HepG2 (cell line): ENCODE data around the gene SGF29. TPM values are rescaled to one million over a fixed set of nuclear protein-coding genes. Genes with fewer than 3 reads are reported as not detected.

Experiments used
- ARID2 ChIP-seq: sonication (generic); formaldehyde crosslinking; IDR thresholded peaks from 2 replicates; pipeline ENCODE4 v1.8.1; 2022; ENCODE audit warnings: mild to moderate bottlenecking, missing genetic modification reagents, borderline replicate concordance
- ATM ChIP-seq: fragments of 450-650 bp; IDR thresholded peaks from 2 replicates; pipeline ENCODE4 v1.7.1; 2017; ENCODE audit warnings: mild to moderate bottlenecking, borderline replicate concordance
- CBX5 ChIP-seq: sonication (generic); formaldehyde crosslinking; IDR thresholded peaks from 2 replicates; pipeline ENCODE4 v1.4.0; 2020; ENCODE audit warnings: missing genetic modification reagents, borderline replicate concordance
- ERF ChIP-seq: IDR thresholded peaks from 2 replicates; pipeline ENCODE4 v1.6.1; 2018; ENCODE audit warnings: missing biosample characterization, missing genetic modification reagents
- HES4 ChIP-seq: sonication (generic); formaldehyde crosslinking; IDR thresholded peaks from 2 replicates; pipeline ENCODE4 v1.9.0; 2021; ENCODE audit warnings: mild to moderate bottlenecking, missing genetic modification reagents, borderline replicate concordance
- IKZF5 ChIP-seq: IDR thresholded peaks from 2 replicates; pipeline ENCODE4 v1.6.1; 2018; ENCODE audit warnings: missing genetic modification reagents, mild to moderate bottlenecking, missing compliant biosample characterization
- IRX3 ChIP-seq: sonication (generic); formaldehyde crosslinking; IDR thresholded peaks from 2 replicates; pipeline ENCODE4 v1.8.1; 2023; ENCODE audit warnings: mild to moderate bottlenecking, low read depth, missing genetic modification reagents, borderline replicate concordance
- KDM2A ChIP-seq: sonication (generic); formaldehyde crosslinking; IDR thresholded peaks from 2 replicates; pipeline ENCODE4 v1.4.0; 2020; ENCODE audit warnings: low read depth, missing genetic modification reagents, borderline replicate concordance
- NFRKB ChIP-seq: fragments of 450-650 bp; IDR thresholded peaks from 2 replicates; pipeline ENCODE4 v1.6.1; 2017
- PATZ1 ChIP-seq: sonication (generic); formaldehyde crosslinking; IDR thresholded peaks from 2 replicates; pipeline ENCODE4 v1.4.0; 2020; ENCODE audit warnings: missing genetic modification reagents
- PAWR ChIP-seq: sonication (generic); formaldehyde crosslinking; IDR thresholded peaks from 2 replicates; pipeline ENCODE4 v1.4.0; 2020; ENCODE audit warnings: missing genetic modification reagents, mild to moderate bottlenecking, borderline replicate concordance
- PLRG1 ChIP-seq: fragments of 450-650 bp; conservative IDR thresholded peaks from 2 replicates; pipeline ENCODE4 v1.6.1; 2016
- REXO4 ChIP-seq: sonication (generic); formaldehyde crosslinking; IDR thresholded peaks from 2 replicates; pipeline ENCODE4 v1.8.0; 2022; ENCODE audit warnings: missing genetic modification reagents, mild to moderate bottlenecking, borderline replicate concordance
- TCF7L2 ChIP-seq: IDR thresholded peaks from 2 replicates; pipeline ENCODE4 v1.6.1; 2011; ENCODE audit warnings: mild to moderate bottlenecking, low read depth, low read length, moderate library complexity
- ZNF235 ChIP-seq: sonication (generic); formaldehyde crosslinking; IDR thresholded peaks from 2 replicates; pipeline ENCODE4 v1.8.1; 2023; ENCODE audit warnings: mild to moderate bottlenecking, missing genetic modification reagents, borderline replicate concordance
- ZNF251 ChIP-seq: sonication (generic); formaldehyde crosslinking; IDR thresholded peaks from 2 replicates; pipeline ENCODE4 v1.9.0; 2021; ENCODE audit warnings: mild to moderate bottlenecking, missing genetic modification reagents
- ZNF317 ChIP-seq: sonication (generic); formaldehyde crosslinking; IDR thresholded peaks from 2 replicates; pipeline ENCODE4 v1.5.0; 2020; ENCODE audit warnings: mild to moderate bottlenecking, missing genetic modification reagents
- polyA plus RNA-seq, 8 experiments: library from polyadenylated mRNA; depleted of rRNA in 3 of 8; stranded (reverse) in 7 of 8; unstranded in 1 of 8; fragments of >200 nt; fragmentation: Illumina TruSeq in 4 of 8; extraction: Trizol in 4 of 8; gene quantifications; 2 replicates each; pipeline versions ENCODE4 v1.2.1 to v1.2.3, GENCODE V29; 2011 to 2016; ENCODE audit warnings: low read depth in 4 of 8, missing spikeins in 1 of 8, mixed read lengths in 1 of 8; ENCODE audit not compliant: insufficient read depth in 1 of 8
- total RNA-seq, 5 experiments: library from RNA; depleted of rRNA; stranded (reverse); fragments of >200 nt; fragmentation: Illumina TruSeq; extraction: Trizol; gene quantifications; 2 replicates each; pipeline ENCODE4 v1.2.3, GENCODE V29; 2016; ENCODE audit warnings: low read depth in 1 of 5
- TF ChIP-seq, protein P1 (sequence below): sonication (generic); formaldehyde crosslinking; IDR thresholded peaks from 2 replicates; pipeline ENCODE4 v1.4.0; 2020; ENCODE audit warnings: missing genetic modification reagents, borderline replicate concordance
- TF ChIP-seq, protein P2 (sequence below): sonication (generic); formaldehyde crosslinking; IDR thresholded peaks from 2 replicates; pipeline ENCODE4 v1.5.1; 2020; ENCODE audit warnings: mild to moderate bottlenecking, missing genetic modification reagents, moderate library complexity

The SGF29 gene
- total and polyA plus RNA-seq, 2 of the 13 experiments (the other 11 are each of a cell fraction or from before 2014, with no cell fraction given), result 5.0 to 29.4 TPM

DNA sequence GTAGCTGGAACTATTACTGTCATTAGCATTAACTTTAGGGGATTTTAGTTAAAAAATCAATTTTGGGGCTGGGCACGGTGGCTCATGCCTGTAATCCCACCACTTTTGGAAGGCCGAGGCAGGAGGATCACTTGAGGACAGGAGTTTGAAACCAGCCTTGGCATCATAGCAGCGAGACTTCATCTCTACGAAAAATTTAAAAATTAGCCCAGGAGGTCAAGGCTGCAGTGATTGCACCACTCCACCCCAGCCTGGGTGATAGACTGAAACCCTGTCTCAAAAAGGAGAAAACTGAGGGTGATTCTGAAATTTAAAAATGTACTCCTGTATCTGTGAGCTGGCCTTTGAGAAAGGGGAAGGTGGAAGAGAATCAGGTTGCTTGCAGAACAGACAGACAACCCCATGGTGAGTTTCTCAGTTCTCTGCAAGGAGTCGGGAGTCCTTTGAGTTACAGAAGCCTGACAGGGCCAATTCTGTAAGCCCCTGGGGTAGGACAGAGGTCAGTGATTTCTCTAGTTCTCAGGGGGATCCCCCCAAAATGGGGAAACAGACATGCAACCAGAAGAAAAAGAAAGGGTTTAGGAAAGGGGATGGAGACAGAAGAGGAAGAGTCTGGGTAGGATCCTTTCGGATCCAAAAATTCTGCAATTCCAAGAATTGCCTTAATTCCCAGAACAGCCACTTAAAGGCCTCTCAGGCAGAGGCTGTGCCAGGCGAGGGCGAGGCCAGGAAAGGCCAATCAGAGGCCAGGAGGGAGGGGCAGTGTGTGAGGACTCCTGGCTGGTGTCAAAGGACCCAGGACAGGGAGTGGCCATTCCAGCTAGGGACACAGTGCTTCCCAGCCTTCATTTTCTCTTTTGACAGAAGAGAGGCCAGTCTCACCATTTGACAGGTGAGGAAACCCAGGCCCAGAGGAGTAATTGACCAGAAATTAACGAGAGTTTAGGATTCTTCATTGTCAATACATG, 21.7 kb upstream of the SGF29 start (continued):
- TF ChIP-seq, protein P1, sequence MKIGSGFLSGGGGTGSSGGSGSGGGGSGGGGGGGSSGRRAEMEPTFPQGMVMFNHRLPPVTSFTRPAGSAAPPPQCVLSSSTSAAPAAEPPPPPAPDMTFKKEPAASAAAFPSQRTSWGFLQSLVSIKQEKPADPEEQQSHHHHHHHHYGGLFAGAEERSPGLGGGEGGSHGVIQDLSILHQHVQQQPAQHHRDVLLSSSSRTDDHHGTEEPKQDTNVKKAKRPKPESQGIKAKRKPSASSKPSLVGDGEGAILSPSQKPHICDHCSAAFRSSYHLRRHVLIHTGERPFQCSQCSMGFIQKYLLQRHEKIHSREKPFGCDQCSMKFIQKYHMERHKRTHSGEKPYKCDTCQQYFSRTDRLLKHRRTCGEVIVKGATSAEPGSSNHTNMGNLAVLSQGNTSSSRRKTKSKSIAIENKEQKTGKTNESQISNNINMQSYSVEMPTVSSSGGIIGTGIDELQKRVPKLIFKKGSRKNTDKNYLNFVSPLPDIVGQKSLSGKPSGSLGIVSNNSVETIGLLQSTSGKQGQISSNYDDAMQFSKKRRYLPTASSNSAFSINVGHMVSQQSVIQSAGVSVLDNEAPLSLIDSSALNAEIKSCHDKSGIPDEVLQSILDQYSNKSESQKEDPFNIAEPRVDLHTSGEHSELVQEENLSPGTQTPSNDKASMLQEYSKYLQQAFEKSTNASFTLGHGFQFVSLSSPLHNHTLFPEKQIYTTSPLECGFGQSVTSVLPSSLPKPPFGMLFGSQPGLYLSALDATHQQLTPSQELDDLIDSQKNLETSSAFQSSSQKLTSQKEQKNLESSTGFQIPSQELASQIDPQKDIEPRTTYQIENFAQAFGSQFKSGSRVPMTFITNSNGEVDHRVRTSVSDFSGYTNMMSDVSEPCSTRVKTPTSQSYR (CRISPR knock-in tag), result no peak
- TF ChIP-seq NFRKB, result no peak
- no peak for TF ChIP-seq ZNF317 (CRISPR knock-in tag)
- no peak for TF ChIP-seq ERF (CRISPR knock-in tag)
- TF ChIP-seq IRX3, result no peak
- TF ChIP-seq ZNF235 (CRISPR knock-in tag), result no peak
- no peak for TF ChIP-seq KDM2A (CRISPR knock-in tag)
- no peak for TF ChIP-seq REXO4 (CRISPR knock-in tag)
- no peak for TF ChIP-seq ATM
- TF ChIP-seq, protein P2, sequence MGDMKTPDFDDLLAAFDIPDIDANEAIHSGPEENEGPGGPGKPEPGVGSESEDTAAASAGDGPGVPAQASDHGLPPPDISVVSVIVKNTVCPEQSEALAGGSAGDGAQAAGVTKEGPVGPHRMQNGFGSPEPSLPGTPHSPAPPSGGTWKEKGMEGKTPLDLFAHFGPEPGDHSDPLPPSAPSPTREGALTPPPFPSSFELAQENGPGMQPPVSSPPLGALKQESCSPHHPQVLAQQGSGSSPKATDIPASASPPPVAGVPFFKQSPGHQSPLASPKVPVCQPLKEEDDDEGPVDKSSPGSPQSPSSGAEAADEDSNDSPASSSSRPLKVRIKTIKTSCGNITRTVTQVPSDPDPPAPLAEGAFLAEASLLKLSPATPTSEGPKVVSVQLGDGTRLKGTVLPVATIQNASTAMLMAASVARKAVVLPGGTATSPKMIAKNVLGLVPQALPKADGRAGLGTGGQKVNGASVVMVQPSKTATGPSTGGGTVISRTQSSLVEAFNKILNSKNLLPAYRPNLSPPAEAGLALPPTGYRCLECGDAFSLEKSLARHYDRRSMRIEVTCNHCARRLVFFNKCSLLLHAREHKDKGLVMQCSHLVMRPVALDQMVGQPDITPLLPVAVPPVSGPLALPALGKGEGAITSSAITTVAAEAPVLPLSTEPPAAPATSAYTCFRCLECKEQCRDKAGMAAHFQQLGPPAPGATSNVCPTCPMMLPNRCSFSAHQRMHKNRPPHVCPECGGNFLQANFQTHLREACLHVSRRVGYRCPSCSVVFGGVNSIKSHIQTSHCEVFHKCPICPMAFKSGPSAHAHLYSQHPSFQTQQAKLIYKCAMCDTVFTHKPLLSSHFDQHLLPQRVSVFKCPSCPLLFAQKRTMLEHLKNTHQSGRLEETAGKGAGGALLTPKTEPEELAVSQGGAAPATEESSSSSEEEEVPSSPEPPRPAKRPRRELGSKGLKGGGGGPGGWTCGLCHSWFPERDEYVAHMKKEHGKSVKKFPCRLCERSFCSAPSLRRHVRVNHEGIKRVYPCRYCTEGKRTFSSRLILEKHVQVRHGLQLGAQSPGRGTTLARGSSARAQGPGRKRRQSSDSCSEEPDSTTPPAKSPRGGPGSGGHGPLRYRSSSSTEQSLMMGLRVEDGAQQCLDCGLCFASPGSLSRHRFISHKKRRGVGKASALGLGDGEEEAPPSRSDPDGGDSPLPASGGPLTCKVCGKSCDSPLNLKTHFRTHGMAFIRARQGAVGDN (CRISPR knock-in tag), result peak; percentile 72
- TF ChIP-seq PATZ1 (CRISPR knock-in tag), result 0 out of 2 replicates have a peak, but pooled peaks have one; percentile 43
- no peak; the same call in 1 of the 2 replicates for TF ChIP-seq IKZF5
- TF ChIP-seq PAWR (CRISPR knock-in tag), result no peak
- TF ChIP-seq TCF7L2, result no peak
- no peak for TF ChIP-seq HES4 (CRISPR knock-in tag)
- TF ChIP-seq ARID2 (CRISPR knock-in tag), result no peak
- no peak for TF ChIP-seq PLRG1
- TF ChIP-seq ZNF251 (CRISPR knock-in tag), result no peak
- TF ChIP-seq CBX5 (CRISPR knock-in tag), result no peak
